Measurements from ENCODE around the gene SRSF4.
"Not testable (repeated sequence)": the region's sequence is repeated elsewhere in the genome, so short reads cannot be mapped to it uniquely, and the experiment has no call there.

Gene SRSF4

DNA sequence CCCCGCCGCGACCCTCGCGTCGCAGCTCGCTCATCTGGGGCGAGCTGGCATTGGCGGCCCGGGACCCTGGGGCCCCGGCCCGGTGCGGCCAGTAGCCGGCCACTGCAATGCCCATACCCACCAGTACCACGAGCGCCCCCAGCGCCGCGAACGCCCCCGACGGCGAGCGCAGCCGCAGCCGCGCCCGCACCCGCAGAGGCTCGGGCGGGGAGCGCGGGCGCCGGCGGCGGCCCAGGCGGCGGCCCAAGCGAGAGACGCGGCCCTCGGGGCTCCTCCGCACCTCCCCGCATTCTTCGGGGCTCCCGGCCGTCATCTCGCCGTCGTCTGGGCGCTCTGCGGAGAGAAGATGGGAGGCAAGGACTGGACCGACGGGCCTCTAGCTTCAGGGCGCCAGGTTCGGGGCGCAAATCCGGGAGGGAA lies 60.2 kb downstream of the SRSF4 start:
- H3K4me3 ChIP-seq (ENCODE audit: low read depth, low read length) = peak overlapping the region; percentile 75
- H3K27me3 ChIP-seq (ENCODE audit: control insufficient read depth, insufficient read depth, low read length) = peaks cover 20% of the 10 kb centered on the region
- peaks cover 4% of the 10 kb centered on the region for H3K36me3 ChIP-seq (ENCODE audit: control insufficient read depth, insufficient read depth, low read length)
- peak overlapping the region; percentile 60 for H3K9ac ChIP-seq (ENCODE audit: low read depth, low read length)
- no peaks in the 10 kb centered on the region for H3K9me3 ChIP-seq (ENCODE audit: control insufficient read depth, insufficient read depth, low read length)
- no peaks in the 10 kb centered on the region for H3K4me1 ChIP-seq (ENCODE audit: control insufficient read depth, insufficient read depth, low read length)

DNA sequence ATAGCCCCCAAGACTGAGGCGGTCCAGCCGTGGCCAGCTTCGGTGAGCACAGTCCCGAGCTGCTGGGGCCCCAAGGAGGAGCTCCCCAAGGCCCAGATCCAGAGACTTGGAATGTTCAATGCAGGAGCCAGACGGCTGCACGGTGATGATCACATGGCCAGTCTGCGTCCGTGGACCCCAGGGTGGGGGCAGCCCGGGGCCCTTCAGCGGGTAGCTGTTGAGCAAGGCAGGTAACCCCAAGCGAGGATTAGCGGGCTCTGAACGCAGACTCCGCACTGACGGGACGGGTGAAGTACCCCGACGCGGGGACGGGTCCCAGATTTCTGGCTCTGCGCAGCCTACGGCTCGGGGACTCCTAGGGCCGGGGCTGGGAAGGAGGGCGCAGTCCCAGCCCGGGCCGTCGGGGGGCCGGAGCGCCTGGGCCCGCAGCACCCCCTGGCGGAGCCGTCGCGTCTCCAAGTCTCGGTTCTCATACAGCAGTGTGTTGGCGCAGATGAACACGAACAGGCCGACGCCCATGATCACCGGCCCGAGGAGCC lies 60.7 kb downstream of the SRSF4 start:
- H3K36me3 ChIP-seq (ENCODE audit: control insufficient read depth, insufficient read depth, low read length) = peaks cover 4% of the 10 kb centered on the region
- H3K4me1 ChIP-seq (ENCODE audit: control insufficient read depth, insufficient read depth, low read length) = no peaks in the 10 kb centered on the region
- H3K9ac ChIP-seq (ENCODE audit: low read depth, low read length) = peak overlapping the region; percentile 60
- H3K9me3 ChIP-seq (ENCODE audit: control insufficient read depth, insufficient read depth, low read length) = no peaks in the 10 kb centered on the region
- peak overlapping the region; percentile 75 for H3K4me3 ChIP-seq (ENCODE audit: low read depth, low read length)
- H3K27me3 ChIP-seq (ENCODE audit: control insufficient read depth, insufficient read depth, low read length) = peaks cover 19% of the 10 kb centered on the region

DNA sequence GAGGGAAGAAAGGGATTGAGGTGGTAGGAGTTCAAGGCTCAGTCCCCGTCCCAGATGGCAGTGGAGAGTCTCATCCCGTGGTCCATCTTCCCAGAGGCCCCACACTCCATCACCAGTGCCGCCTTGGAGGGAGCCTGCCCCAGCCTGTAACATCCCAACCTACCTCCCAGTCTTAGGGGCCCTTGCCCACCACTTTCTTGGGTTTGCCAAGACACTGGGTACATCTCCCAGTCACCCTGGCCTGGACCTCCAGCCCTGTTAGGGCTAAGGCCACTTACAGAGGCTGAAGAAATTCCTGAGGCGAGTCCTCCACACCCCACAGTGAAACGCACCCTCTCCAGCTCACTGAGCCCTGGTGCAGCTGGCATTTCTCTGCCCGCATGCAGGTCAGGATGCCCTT lies 61.3 kb downstream of the SRSF4 start:
- peaks cover 4% of the 10 kb centered on the region for H3K36me3 ChIP-seq (ENCODE audit: control insufficient read depth, insufficient read depth, low read length)
- no peaks in the 10 kb centered on the region for H3K4me1 ChIP-seq (ENCODE audit: control insufficient read depth, insufficient read depth, low read length)
- H3K27me3 ChIP-seq (ENCODE audit: control insufficient read depth, insufficient read depth, low read length) = peaks cover 13% of the 10 kb centered on the region
- H3K4me3 ChIP-seq (ENCODE audit: low read depth, low read length) = peak overlapping the region; percentile 75
- H3K9ac ChIP-seq (ENCODE audit: low read depth, low read length) = no peak overlapping the region
- no peaks in the 10 kb centered on the region for H3K9me3 ChIP-seq (ENCODE audit: control insufficient read depth, insufficient read depth, low read length)

DNA sequence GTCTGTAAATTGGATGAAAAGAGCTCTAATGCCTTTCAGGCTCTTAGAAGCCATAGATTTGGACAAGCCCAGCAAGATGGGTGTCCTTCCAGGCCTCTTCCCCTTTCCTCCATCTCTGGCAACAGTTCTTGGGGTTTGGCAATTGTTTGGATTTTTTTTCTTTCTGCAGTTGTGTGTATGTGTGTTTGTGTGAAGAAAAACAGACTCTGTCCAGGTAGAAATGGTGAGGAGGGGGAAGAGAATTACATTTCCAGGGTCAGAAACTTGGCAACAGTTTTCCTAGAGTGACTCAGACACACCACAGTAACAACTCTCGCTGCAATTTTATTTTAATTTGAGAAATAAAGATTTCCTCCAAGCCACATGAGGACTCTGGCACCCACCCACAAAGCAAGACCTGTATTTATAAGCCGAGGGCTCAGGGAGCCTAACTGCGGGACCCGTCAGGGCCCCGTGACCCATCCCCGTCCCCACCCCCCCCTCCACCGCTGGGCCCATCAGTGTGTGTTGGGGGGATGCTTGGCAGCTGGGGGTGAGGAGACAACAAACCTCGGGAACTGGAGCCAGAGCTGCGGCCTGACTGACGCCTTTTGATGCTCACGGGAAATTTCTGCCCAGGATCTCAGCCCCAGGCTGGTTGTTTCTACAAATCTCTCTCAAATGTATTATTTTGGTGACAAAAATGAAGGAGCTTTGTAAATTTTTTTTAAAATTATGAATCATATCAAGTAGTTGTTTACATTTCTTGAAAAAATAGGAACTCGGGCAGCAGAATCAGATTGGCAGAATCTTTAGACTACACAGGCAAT lies 62.4 kb downstream of the SRSF4 start:
- Histone ChIP-seq H3K9ac (ENCODE audit: low read depth, low read length) (no peak overlapping the region), H3K4me3 (ENCODE audit: low read depth, low read length) (no peak overlapping the region), H3K9me3 (ENCODE audit: control insufficient read depth, insufficient read depth, low read length) (no peaks in the 10 kb centered on the region), H3K27me3 (ENCODE audit: control insufficient read depth, insufficient read depth, low read length) (peaks cover 13% of the 10 kb centered on the region), H3K36me3 (ENCODE audit: control insufficient read depth, insufficient read depth, low read length) (peaks cover 4% of the 10 kb centered on the region), H3K4me1 (ENCODE audit: control insufficient read depth, insufficient read depth, low read length) (no peaks in the 10 kb centered on the region)

DNA sequence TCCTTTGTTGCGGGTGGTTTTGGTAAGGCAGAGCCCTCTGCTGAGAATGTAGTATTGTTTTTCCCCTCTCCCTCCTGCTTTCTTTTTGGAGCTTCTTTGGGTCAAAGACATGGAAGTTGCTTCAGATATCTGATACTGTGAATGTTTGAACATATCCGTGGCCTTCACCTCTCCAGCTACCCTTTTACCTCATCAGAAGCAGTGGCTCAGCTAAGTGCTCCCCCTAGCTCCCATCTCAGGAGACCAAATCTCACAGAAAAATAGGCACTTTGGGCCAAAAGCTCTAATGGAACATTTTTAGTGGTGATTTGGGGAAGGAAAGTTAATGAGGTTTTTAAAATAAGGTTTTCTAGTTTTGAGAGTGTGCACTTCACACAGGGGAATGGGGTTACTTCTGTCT lies 64.3 kb downstream of the SRSF4 start:
- Histone ChIP-seq H3K4me1 (ENCODE audit: control insufficient read depth, insufficient read depth, low read length) (peaks cover 7% of the 10 kb centered on the region), H3K4me3 (ENCODE audit: low read depth, low read length) (no peak overlapping the region), H3K9ac (ENCODE audit: low read depth, low read length) (no peak overlapping the region), H3K27me3 (ENCODE audit: control insufficient read depth, insufficient read depth, low read length) (peaks cover 3% of the 10 kb centered on the region), H3K36me3 (ENCODE audit: control insufficient read depth, insufficient read depth, low read length) (peaks cover 4% of the 10 kb centered on the region), H3K9me3 (ENCODE audit: control insufficient read depth, insufficient read depth, low read length) (no peaks in the 10 kb centered on the region)

DNA sequence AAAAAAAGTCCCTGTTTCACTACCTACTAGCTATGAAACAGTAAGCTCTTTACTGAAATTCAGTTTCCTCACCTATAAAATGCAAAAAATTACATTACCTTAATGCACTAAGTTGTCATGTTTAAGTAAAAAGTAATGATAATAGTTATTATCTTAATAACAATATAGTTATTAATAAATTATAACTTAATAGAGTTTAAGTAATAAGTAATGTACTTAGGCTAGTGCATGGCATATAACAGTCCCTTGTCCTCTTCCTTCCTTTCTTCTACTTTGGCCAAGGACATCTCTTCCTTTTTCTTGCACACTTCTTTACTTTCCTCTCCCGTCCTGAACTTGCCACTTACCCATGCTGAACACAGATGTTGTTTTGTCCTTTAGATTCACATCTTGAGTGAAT lies 67.0 kb downstream of the SRSF4 start:
- Histone ChIP-seq H3K27me3 (ENCODE audit: control insufficient read depth, insufficient read depth, low read length) (no peaks in the 10 kb centered on the region), H3K36me3 (ENCODE audit: control insufficient read depth, insufficient read depth, low read length) (no peaks in the 10 kb centered on the region), H3K4me3 (ENCODE audit: low read depth, low read length) (no peak overlapping the region), H3K4me1 (ENCODE audit: control insufficient read depth, insufficient read depth, low read length) (peaks cover 7% of the 10 kb centered on the region), H3K9me3 (ENCODE audit: control insufficient read depth, insufficient read depth, low read length) (no peaks in the 10 kb centered on the region), H3K9ac (ENCODE audit: low read depth, low read length) (no peak overlapping the region)

DNA sequence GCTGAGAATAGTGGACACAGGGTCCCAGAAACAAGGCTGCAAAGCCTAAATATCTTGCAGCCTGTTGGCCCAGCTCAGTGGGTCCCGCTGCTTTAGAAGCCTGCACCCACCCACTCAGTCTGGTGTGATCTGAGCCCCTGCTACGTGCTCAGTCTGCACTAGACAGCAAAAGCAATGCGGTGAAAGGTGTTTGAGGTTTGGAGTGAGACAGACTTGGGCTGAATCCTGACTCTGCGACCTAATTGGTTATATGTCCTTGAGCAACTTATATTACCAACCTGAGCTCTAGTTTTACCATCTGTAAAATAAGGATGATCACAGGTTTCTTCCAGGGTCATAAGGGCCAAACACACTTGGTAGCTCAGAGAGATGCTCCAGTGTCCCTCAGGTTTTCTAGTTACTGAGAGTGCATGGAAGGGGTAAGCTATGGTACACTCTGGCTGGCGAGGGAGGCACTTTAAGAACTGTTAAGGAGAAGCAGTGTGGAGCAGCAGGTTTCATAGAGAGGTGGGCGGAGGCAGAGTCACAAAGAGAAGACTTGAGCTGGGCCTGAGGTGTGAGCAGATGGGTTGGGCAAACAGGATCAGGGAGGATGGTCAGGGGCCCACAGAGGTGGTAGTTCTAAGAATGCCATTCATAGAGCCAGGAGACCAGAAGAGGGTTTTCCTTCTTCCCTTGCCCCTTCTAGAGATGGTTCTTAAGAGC lies 68.1 kb downstream of the SRSF4 start:
- no peak overlapping the region for H3K4me3 ChIP-seq (ENCODE audit: low read depth, low read length)
- no peaks in the 10 kb centered on the region for H3K9me3 ChIP-seq (ENCODE audit: control insufficient read depth, insufficient read depth, low read length)
- peaks cover 5% of the 10 kb centered on the region for H3K36me3 ChIP-seq (ENCODE audit: control insufficient read depth, insufficient read depth, low read length)
- H3K9ac ChIP-seq (ENCODE audit: low read depth, low read length) = no peak overlapping the region
- peaks cover 7% of the 10 kb centered on the region for H3K4me1 ChIP-seq (ENCODE audit: control insufficient read depth, insufficient read depth, low read length)
- no peaks in the 10 kb centered on the region for H3K27me3 ChIP-seq (ENCODE audit: control insufficient read depth, insufficient read depth, low read length)

DNA sequence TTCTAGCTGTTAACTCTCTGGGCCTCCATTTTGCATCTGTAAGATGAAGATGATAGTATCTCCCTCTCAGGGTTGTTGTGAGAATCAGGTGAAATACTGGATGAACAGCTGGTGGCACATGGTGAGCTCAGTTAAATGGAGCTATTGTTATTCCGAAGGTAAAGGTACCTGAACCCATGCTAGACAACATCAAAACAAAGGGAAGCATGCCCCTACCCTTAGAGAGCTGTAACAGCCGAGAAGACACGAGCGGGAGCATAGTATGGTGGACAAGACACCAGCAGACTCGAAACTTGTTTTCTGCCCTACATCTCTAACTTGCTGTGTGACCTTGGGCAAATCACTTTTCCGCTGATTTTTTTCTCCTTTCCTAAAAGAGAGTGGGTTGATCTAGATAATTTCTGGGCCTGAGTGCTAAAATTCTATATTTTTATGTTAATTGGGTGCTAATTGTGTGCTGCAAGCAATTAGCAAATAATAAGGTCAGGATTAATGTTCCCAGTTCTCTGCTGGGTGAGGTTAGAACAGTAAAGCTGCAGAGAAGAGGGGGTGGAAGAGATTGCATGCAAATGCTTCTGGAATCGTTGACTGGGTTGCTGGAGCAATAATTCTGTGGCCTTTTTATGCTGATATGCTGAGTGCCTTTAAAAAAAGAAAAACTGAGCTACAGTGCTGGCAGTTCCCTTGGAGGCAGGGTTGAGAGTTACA lies 68.8 kb downstream of the SRSF4 start:
- H3K4me1 ChIP-seq (ENCODE audit: control insufficient read depth, insufficient read depth, low read length) = peaks cover 7% of the 10 kb centered on the region
- H3K9me3 ChIP-seq (ENCODE audit: control insufficient read depth, insufficient read depth, low read length) = no peaks in the 10 kb centered on the region
- no peaks in the 10 kb centered on the region for H3K27me3 ChIP-seq (ENCODE audit: control insufficient read depth, insufficient read depth, low read length)
- no peak overlapping the region for H3K4me3 ChIP-seq (ENCODE audit: low read depth, low read length)
- H3K9ac ChIP-seq (ENCODE audit: low read depth, low read length) = no peak overlapping the region
- peaks cover 5% of the 10 kb centered on the region for H3K36me3 ChIP-seq (ENCODE audit: control insufficient read depth, insufficient read depth, low read length)

DNA sequence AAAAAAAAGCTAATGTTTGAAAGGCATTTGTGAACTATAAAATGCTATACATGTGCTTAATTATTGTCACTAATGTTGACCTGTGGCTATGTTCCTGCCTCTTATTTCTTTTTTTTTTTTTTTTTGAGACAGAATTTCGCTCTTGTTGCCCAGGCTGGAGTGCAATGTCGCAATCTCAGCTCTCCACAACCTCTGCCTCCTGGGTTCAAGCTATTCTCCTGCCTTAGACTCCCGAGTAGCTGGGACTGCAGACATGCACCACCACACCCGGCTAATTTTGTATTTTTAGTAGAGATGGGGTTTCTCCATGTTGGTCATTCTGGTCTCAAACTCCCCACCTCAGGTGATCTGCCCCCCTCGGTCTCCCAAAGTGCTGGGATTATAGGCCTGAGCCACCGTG lies 73.7 kb downstream of the SRSF4 start:
- not testable (repeated sequence) for H3K27me3 ChIP-seq (ENCODE audit: control insufficient read depth, insufficient read depth, low read length); H3K36me3 ChIP-seq (ENCODE audit: control insufficient read depth, insufficient read depth, low read length)

DNA sequence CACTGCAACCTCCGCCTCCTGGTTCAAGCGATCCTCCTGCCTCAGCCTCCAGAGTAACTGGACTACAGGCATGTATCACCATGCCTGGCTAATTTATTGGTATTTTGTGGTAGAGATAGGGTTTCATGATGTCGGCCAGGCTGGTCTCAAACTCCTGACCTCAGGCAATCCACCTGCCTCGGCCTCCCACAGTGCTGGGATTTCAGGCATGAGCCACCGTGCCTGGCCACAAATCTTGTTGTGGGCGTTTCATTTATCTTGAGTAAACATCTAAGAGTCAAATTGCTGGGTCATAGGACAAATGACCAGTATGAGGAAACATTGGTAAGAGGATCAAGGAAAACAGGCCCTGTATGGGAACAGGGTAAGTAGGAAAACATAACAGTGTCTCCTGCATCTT lies 75.9 kb downstream of the SRSF4 start:
- no peak overlapping the region for H3K4me3 ChIP-seq (ENCODE audit: low read depth, low read length)
- H3K9me3 ChIP-seq (ENCODE audit: control insufficient read depth, insufficient read depth, low read length) = no peaks in the 10 kb centered on the region
- peaks cover 5% of the 10 kb centered on the region for H3K36me3 ChIP-seq (ENCODE audit: control insufficient read depth, insufficient read depth, low read length)
- H3K27me3 ChIP-seq (ENCODE audit: control insufficient read depth, insufficient read depth, low read length) = no peaks in the 10 kb centered on the region
- H3K9ac ChIP-seq (ENCODE audit: low read depth, low read length) = no peak overlapping the region
- H3K4me1 ChIP-seq (ENCODE audit: control insufficient read depth, insufficient read depth, low read length) = no peaks in the 10 kb centered on the region

More for the DNA sequence above, 73.7 kb downstream of the SRSF4 start:
- not testable (repeated sequence) for H3K4me3 ChIP-seq (ENCODE audit: low read depth, low read length); H3K4me1 ChIP-seq (ENCODE audit: control insufficient read depth, insufficient read depth, low read length); H3K9ac ChIP-seq (ENCODE audit: low read depth, low read length); H3K9me3 ChIP-seq (ENCODE audit: control insufficient read depth, insufficient read depth, low read length)

DNA sequence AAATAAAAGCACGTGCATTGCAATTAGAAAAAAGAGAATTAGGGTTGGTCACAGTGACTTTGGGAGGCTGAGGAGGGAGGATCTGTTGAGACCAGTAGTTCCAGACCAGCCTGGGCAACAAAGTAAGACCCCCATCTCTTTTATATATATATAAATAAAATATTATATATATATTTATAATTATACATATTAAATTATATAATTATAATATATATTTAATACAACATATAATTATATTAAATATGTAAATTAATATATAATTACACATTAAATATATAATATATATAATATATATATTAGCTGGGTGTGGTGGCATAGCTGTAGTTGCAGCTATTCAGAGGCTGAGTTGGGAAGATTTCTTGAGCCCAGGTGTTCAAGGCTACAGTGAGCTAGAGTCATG lies 81.2 kb downstream of the SRSF4 start:
- H3K36me3 ChIP-seq (ENCODE audit: control insufficient read depth, insufficient read depth, low read length) = no peaks in the 10 kb centered on the region
- no peaks in the 10 kb centered on the region for H3K4me1 ChIP-seq (ENCODE audit: control insufficient read depth, insufficient read depth, low read length)
- H3K4me3 ChIP-seq (ENCODE audit: low read depth, low read length) = no peak overlapping the region
- H3K27me3 ChIP-seq (ENCODE audit: control insufficient read depth, insufficient read depth, low read length) = no peaks in the 10 kb centered on the region
- H3K9me3 ChIP-seq (ENCODE audit: control insufficient read depth, insufficient read depth, low read length) = no peaks in the 10 kb centered on the region
- no peak overlapping the region for H3K9ac ChIP-seq (ENCODE audit: low read depth, low read length)
